GM12892 (cell line): Measurements from ENCODE around the gene GIPR.

Source experiments
- DNase-seq: peaks from one replicate; pipeline ENCODE4 v3.0.0; 2011; ENCODE audit not compliant: insufficient read length
- FAIRE-seq: peaks from 2 replicates; lab custom pipeline; 2011; peaks lifted over from hg19 to GRCh38; lab: Jason Lieb, UNC
- POLR2A ChIP-seq: IDR thresholded peaks from 2 replicates; pipeline ENCODE4 v1.6.1; 2011; ENCODE audit warnings: low read depth, low read length, control low read depth
- POLR2AphosphoS5 ChIP-seq: IDR thresholded peaks from 2 replicates; pipeline ENCODE4 v1.6.1; 2011; ENCODE audit warnings: low read depth, low read length, control low read depth
- TAF1 ChIP-seq: IDR thresholded peaks from 2 replicates; pipeline ENCODE4 v1.6.1; 2011; ENCODE audit warnings: low read depth, mild to moderate bottlenecking, control low read depth, low read length, borderline replicate concordance

The GIPR gene

GRCh38 chr19:45638930-45639729 is 28.9 kb upstream of the GIPR start, which contains the start of gene EML2:
Gene EML2 (minus strand): TSS chr19:45639397. CDS start chr19:45639376, 21 bp downstream.
- DNase-seq, result peak; percentile 62
- peak; percentile 54 for FAIRE-seq
- TF ChIP-seq TAF1, result no peak
- TF ChIP-seq POLR2A, result peak; percentile 56; the same call in 1 of the 2 replicates

DNA sequence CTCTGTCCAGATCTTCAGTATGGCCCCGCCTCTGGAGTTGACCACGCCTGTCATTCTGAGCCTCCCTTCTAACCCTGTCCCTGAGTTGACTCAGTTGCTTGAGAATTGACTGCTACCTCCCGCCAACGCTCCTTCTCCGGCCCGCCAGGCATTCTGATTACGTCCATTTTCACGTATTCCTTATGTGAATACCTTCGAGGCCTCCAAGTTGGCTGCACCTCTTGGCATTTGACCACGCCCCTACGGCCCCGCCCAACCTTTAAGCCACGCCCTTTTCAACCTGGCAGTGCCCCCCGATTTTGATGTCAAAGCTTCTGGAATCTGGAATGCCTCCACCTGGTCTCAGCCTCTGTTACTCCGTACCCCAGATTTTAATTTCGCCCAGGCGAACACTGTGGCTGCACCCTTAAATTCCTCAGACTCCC is 27.2 kb upstream of the GIPR start:
- TF ChIP-seq TAF1 (no peak), POLR2A (no peak), POLR2AphosphoS5 (no peak)
- DNase-seq (no peak), FAIRE-seq (no peak)

DNA sequence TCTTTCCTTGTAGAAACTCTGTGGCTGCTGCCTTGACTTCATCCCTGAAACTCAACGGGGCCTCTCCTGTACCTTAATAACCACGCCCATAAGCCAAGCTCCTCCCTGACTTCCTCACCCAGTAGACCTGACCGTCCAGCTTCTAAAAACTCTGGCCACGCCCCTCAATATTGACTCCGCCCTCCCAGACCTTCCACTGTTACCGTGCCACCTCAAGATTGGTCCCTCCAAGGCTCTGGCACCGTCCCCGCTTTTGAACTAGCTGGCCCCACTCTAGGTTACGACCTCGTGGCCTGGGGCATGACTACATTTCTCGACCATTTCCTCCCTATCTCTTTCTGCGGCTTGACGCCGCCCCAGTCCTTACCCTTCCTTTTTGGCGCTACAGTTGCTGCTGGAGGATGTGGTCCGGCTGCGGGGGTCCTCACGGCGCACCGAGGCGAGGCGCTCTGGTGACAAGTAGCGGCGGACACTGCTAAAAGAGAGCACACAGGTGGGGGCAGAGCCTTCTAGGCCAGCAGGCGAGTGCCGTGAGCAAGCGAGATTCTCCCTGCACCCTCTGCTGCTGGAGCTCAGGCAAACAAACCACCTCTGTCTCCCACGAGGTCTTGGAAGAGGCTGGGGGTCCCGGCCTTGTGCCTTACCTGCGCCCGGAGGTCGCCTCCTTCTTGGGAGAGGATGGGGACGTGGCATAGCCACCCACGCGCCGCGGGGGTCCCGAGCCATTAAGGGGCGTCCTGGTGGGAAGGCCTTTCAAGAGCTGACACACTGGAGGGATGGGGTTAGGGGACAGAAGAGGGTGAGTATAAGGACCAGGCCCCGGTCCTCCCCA is 26.5 kb upstream of the GIPR start:
- peak; percentile 95 for FAIRE-seq
- TF ChIP-seq TAF1, result no peak
- TF ChIP-seq POLR2AphosphoS5, result no peak
- TF ChIP-seq POLR2A, result no peak
- peak; percentile 83 for DNase-seq

- FAIRE-seq, result peak; percentile 85
- TF ChIP-seq POLR2A (no peak), POLR2AphosphoS5 (no peak), TAF1 (no peak)
- DNase-seq, result peak; percentile 80
These were observed 24.7 kb upstream of the GIPR start for GRCh38 chr19:45643024-45643926.

- DNase-seq (no peak), FAIRE-seq (no peak)
- TF ChIP-seq POLR2AphosphoS5, result no peak
- no peak for TF ChIP-seq POLR2A
- TF ChIP-seq TAF1, result no peak
These were observed 23.9 kb upstream of the GIPR start for GRCh38 chr19:45643927-45644771.

DNA sequence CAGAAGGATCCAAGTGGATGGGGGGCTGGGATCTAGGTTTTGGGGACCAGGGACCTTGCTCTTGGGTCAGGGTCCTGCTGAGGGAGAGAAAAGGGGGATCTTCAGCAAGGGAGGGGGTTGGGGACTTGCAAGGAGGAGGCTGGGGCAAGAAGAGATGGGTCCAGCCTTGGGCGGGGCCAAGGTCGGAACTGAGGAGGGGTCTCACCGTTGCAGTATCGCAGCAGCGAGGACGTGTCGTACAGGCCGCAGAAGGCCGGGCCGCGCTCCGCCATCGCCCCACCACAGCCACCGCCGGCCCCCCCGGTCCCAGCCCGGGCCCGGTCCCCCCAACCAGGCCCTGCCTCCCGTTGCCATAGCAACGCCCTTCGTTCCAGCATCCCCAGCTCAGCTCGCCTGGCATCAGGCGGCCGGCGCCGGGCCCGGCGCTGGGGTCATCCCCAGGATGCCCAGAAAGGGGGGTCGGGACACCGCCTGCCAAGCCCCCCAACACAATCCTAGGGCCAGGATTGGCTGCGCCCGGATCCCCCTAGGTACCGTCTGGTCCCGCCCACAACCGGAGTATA is 22.9 kb upstream of the GIPR start:
- DNase-seq, result no peak
- no peak for FAIRE-seq
- no peak for TF ChIP-seq POLR2AphosphoS5
- TF ChIP-seq TAF1, result no peak

- DNase-seq, result peak; percentile 91
- no peak for TF ChIP-seq TAF1
- no peak for TF ChIP-seq POLR2AphosphoS5
- TF ChIP-seq POLR2A, result no peak
- FAIRE-seq, result peak; percentile 84
These were observed 22.2 kb upstream of the GIPR start for GRCh38 chr19:45645631-45646344.

DNA sequence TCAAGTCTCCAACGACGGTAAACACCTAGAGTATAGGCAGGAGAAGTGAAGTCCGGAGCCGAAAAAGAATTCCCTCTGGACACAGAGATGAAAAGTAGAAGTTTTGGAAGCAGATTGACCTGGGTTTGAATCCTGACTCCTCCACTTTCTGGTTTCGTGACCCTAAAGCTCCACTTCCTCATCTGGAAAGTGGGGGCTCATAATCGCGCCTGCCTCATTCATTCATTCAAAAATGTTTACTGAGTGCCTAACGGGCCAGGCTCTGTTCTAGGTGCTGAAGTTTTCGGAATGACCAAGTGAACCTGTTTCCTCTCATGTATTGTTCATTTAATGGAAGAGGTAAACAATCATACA is 21.7 kb upstream of the GIPR start:
- DNase-seq, result no peak
- TF ChIP-seq TAF1 (no peak), POLR2A (no peak), POLR2AphosphoS5 (no peak)
- FAIRE-seq, result no peak

- DNase-seq, result no peak
- no peak for FAIRE-seq
- no peak for TF ChIP-seq TAF1
- no peak for TF ChIP-seq POLR2AphosphoS5
- no peak for TF ChIP-seq POLR2A
These were observed 17.3 kb upstream of the GIPR start for GRCh38 chr19:45650722-45651121.
